ENCODE measurements around the gene BCL2L13.
"Not testable (repeated sequence)": the region's sequence is repeated elsewhere in the genome, so short reads cannot be mapped to it uniquely, and the experiment has no call there.

BCL2L13 gene

GRCh38 chr22:17638432-17639246, at the start of gene BCL2L13:
Gene BCL2L13 (plus strand): TSS chr22:17638757. CDS start chr22:17655712, 16,955 bp downstream.
- peak; percentile 64 for DNase-seq

DNA sequence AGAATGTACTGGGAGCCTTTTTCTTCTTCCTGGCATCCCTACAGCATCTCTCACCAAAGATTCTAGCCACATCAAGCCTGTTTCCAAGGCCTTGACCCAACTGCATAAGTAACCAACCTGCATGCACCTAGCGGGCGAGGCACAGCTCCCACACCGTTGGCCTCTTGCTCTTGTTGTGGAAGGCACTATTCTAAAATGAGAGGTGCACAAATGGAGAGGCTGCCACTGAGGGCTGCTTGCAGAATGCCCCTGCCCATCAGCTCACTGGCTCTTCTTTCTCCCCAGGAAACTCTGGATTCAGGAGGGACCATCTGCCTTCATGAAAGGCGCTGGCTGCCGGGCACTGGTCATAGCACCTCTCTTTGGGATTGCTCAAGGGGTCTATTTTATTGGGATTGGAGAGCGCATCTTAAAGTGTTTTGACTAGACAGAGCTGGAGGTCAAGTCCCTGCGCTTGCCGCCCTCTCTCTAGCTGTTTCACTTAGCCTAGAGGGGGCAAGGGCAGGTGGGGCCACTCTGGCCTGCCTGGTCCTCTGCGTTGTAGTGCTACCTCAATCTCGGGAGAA, 48.7 kb upstream of the BCL2L13 start:
- no peak for DNase-seq

DNA sequence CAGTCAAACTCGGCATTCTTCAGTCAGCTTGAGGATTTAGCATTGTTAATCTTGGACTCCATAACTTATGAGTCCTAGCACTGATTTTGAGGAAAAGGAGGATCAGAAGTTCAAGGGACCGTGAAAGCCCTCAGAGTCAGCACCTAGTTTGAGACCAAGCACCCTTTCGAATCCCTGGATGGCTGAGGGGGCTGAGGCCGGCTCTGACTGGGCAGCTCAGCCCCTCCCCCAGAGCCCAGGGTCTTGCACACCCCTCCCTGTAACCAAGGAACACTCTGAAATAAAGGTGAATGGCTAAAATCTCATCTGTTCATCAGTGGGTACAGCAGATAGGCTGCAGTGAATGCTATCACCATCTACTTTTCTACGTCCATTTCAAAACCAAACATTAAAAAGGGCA, 48.0 kb upstream of the BCL2L13 start:
- DNase-seq = no peak

GRCh38 chr22:17592201-17592600, 46.4 kb upstream of the BCL2L13 start:
- no peak for DNase-seq

DNA sequence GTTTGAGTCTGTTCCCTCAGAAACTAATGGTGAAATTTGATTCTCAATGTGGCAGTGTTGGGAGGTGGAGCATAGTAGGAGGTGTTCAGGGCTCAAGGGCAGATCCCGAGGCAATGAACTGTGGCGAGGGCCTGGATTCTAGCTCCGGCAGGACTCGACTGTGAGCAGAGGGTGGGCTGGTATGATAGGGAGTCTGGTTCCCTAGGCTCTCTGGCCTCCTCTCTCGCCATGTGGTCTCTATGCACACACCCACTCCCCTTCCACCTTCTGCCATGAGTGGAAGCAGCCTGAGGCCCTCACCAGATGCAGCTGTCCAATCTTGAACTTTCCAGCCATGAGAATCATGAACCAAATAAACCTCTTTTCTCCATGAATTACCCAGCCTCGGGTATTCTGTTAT, 42.3 kb upstream of the BCL2L13 start:
- DNase-seq = no peak

DNA sequence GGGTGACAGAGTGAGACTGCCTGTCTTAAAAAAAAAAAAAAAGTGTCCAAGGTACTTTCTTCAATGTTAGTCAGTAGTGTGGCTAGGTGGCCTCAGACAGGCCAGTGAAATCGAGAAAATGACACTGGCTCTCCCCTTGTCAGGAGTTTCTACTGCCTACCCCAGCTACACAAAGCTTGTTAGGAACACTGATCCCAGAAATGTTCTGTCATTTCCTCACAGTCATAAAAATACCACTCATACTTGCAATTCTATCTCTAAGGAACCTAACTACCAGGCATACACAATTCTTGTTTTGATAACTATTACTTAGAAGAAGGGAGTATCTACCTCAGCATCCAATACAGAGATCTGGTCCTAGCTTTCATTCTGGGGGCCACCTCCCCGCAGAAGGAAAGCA, 41.3 kb upstream of the BCL2L13 start:
- no peak for DNase-seq

- DNase-seq = no peak
Measured at GRCh38 chr22:17598318-17598717, 40.2 kb upstream of the BCL2L13 start.

GRCh38 chr22:17601031-17601430, 37.5 kb upstream of the BCL2L13 start:
- DNase-seq = no peak

DNA sequence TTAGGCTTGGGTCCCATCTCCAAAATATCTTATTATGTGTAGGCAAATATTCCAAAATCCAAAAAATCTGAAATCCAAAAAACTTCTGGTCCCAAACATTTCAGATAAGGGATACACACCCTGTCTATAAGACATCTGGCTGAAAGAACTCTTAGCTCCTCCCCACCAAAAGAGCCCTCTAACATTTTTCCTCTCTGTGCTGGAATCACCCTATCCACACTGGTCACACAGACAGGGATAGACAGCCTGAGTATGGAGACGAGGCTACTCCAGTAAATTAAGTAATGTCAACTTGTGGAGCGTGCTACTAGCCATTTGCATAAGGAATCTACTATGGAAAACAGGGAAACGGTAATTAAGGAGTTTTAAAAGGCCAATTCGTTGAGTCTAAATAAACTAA, 34.9 kb upstream of the BCL2L13 start:
- DNase-seq = no peak

- no peak for DNase-seq
Measured at GRCh38 chr22:17606496-17606895, 32.1 kb upstream of the BCL2L13 start.

DNA sequence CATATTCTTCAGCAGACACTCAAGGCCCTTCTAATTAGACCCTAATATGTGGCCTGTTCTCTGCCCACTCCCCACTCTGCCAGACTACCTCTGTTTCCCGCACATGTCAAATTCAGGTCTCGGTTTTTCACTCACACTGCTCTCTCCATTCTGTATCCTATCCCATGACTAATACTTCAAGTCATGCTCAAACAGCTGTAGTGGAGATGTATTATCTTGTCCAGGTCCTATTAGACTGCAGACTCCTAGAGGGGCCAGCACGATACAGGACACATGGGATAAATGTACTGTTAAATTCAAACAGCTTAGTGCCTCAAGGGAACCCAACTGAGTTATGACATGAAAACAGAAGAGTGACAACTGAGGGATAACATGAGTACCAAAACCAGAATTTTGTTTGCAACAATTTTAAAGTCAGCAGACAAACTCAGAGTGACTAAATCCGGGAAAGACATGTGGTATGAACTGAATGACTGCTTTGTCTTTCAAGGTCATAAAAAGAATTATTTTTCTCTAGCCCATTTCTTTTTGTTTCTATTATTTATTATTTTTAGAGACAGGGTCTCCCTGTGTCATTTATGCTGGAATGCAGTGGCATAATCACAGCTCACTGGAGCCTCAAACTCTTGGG, 30.6 kb upstream of the BCL2L13 start:
- DNase-seq = no peak

- no peak for DNase-seq
Measured at GRCh38 chr22:17612057-17612456, 26.5 kb upstream of the BCL2L13 start.

DNA sequence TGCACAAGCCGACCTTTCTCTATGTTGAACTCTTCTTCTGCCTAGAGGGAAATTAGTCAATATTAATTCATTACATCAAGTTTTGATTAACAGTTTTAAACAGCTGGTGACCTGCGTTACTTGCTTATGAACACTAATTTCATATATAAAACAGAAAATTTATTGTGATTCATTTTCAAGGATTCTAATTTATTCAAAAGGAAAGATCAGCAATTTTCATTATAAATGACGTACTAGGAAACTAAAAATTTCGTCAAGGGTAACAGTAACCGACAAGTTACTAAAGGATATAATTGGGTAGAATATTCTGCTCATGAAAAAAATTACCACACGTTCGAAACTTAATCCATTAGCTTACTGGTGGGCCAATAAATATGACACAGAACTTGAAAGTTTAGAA, 25.3 kb upstream of the BCL2L13 start:
- DNase-seq = no peak

GRCh38 chr22:17627961-17628405, 10.6 kb upstream of the BCL2L13 start:
- DNase-seq = no peak

DNA sequence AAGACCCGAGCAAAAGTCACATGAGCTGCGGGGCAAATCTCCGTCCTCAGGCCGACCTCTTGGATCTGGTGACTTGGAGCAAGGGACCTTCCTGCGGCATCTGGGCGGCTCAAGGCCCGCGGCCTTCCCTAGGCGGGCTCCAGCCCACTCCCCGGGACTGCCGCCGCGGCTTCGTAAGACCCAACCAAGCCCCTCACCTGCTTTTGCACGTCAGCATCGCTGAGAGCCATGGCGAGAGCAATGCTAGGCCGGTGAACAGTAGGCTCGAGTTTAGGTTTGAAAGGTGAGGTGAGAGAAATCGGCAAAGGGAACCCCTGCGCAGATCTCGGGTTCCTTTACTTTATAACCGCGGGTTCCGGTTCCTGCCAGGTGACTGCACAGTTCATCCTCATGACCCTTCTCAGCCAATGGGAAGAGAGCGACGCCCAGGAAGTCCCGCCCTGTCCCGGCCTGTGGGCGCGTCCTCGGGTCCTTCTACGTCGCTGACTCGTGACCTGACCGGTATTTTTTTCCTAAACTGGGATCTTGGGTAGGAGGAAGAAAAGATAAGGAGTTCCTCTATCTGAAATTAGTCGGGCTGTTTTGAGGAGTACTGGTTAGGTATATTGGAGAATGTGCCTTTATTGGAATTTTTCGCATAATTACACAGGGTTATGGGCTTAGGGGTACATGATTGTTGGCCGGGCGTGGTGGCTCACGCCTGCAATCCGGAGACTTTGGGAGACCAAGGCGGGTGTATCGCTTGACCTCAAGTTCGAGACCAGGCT, 10.0 kb upstream of the BCL2L13 start, which contains the start of gene ATP6V1E1:
ATP6V1E1 (minus strand) TSS at position 344 of the 767 bp plus-strand sequence; CDS start at position 230, 114 bp downstream.
- DNase-seq = peak; percentile 70

DNA sequence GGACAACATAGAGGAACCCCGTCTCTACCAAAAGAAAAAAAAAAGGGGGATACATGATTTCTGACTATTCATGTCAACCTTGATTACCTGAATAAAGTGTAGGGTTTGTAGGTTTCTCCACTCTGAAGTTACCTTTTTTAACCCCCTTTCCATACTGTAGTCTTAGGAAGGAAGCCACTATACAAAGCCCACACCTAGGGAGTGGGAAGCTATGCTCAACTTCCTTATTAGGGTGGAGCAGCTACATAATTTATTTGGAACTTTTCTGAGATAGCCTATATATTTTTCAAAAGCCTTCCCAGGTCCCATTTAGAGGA, 9.4 kb upstream of the BCL2L13 start:
- no peak for DNase-seq

DNA sequence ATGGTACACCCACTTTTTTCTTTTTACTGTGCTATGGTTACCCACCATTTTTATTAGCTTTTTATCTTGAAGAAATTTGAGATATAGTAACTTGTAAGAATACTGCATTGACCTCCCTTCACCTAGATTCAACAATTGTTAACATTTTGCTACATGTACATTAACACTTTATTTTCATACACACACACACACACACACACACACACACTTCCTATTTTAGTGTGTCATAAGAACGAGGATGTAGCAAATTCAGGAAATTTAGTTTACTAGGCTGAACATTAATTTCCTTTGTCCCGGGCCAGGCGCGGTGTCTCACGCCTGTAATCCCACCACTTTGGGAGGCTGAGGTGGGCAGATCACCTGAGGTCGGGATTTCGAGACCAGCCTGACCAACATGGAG, 8.9 kb upstream of the BCL2L13 start:
- no peak for DNase-seq

- DNase-seq = no peak
Measured at GRCh38 chr22:17631076-17631565, 7.4 kb upstream of the BCL2L13 start.

GRCh38 chr22:17633217-17633997, 5.2 kb upstream of the BCL2L13 start:
- DNase-seq = no peak

DNA sequence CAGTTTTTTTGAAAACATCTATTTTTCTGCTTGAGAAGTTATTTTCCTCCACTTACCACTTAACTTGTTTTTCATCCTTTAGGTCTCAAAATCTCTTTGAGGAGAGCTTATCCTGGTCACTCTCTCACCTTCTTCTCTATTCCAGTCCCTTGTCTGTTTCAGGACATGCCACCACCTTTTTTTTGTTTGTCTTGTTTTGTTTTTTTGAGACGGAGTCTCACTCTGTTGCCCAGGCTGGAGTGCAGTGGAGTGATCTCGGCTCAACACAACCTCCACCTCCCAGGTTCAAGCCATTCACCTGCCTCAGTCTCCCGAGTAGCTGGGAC, 4.6 kb upstream of the BCL2L13 start:
- no peak for DNase-seq

DNA sequence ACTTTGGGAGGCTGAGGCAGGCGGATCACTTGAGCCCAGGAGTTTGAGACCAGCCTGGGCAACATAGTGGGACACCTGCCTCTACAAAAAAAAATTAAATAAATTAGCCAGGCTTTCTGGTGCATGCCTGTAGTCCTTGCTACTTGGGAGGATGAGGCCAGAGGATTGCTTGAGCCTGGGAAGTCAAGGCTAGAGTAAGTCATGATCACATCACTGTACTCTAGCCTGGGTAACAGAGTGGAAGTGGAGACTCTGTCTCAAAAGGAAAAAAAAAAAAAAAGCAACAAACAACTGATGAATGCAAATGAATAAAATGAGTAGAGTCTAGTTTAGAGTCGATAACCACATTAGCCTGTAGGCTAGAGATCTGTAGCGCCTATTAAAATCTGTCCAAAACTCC, 3.9 kb upstream of the BCL2L13 start:
- DNase-seq = no peak

GRCh38 chr22:17636850-17637249, 1.7 kb upstream of the BCL2L13 start:
- not testable (repeated sequence) for DNase-seq
